HEK293 (cell line): ENCODE data around the gene CANT1.

Source experiments
- ATF2 ChIP-seq: fragments of 450-650 bp; formaldehyde crosslinking; IDR thresholded peaks from 2 replicates; pipeline ENCODE4 v1.5.1; 2016; ENCODE audit warnings: missing biosample characterization, missing genetic modification characterization, low read depth
- CTCF ChIP-seq: fragments of 450-650 bp; formaldehyde crosslinking; IDR thresholded peaks from 2 replicates; pipeline ENCODE4 v1.5.1; 2016; ENCODE audit warnings: missing biosample characterization, missing genetic modification characterization
- ELK4 ChIP-seq: IDR thresholded peaks from 2 replicates; pipeline ENCODE4 v1.6.1; 2011; ENCODE audit warnings: mild to moderate bottlenecking, low read depth, low read length, borderline replicate concordance
- FEZF1 ChIP-seq: fragments of 450-650 bp; formaldehyde crosslinking; IDR thresholded peaks from 2 replicates; pipeline ENCODE4 v1.5.1; 2016; ENCODE audit warnings: missing biosample characterization, missing genetic modification characterization
- GLI4 ChIP-seq: fragments of 450-650 bp; formaldehyde crosslinking; IDR thresholded peaks from 2 replicates; pipeline ENCODE4 v1.5.1; 2016; ENCODE audit warnings: missing biosample characterization, missing genetic modification characterization
- RBAK ChIP-seq: fragments of 450-650 bp; formaldehyde crosslinking; IDR thresholded peaks from 2 replicates; pipeline ENCODE4 v1.5.1; 2016; ENCODE audit warnings: missing biosample characterization, missing genetic modification characterization
- ZNF146 ChIP-seq: fragments of 450-650 bp; formaldehyde crosslinking; IDR thresholded peaks from 2 replicates; pipeline ENCODE4 v1.5.1; 2016; ENCODE audit warnings: missing biosample characterization, missing genetic modification characterization
- ZNF184 ChIP-seq: fragments of 450-650 bp; IDR thresholded peaks from 2 replicates; pipeline ENCODE4 v1.5.1; 2018; ENCODE audit warnings: missing biosample characterization, mild to moderate bottlenecking, missing genetic modification characterization
- ZNF23 ChIP-seq: fragments of 450-650 bp; formaldehyde crosslinking; IDR thresholded peaks from 2 replicates; pipeline ENCODE4 v1.5.1; 2016; ENCODE audit warnings: missing biosample characterization, missing genetic modification characterization, borderline replicate concordance
- ZNF266 ChIP-seq: fragments of 450-650 bp; formaldehyde crosslinking; IDR thresholded peaks from 2 replicates; pipeline ENCODE4 v1.5.1; 2016; ENCODE audit warnings: missing biosample characterization, missing genetic modification characterization, low read depth
- ZNF350 ChIP-seq: fragments of 450-650 bp; formaldehyde crosslinking; IDR thresholded peaks from 2 replicates; pipeline ENCODE4 v1.5.0; 2017; ENCODE audit warnings: missing biosample characterization, mild to moderate bottlenecking, missing genetic modification characterization
- ZNF391 ChIP-seq: fragments of 450-650 bp; formaldehyde crosslinking; IDR thresholded peaks from 2 replicates; pipeline ENCODE4 v1.5.1; 2016; ENCODE audit warnings: low read depth, missing biosample characterization, missing genetic modification characterization, borderline replicate concordance
- ZNF394 ChIP-seq: fragments of 450-650 bp; formaldehyde crosslinking; IDR thresholded peaks from 2 replicates; pipeline ENCODE4 v1.5.1; 2016; ENCODE audit warnings: missing biosample characterization, missing genetic modification characterization, mild to moderate bottlenecking, moderate library complexity, borderline replicate concordance
- ZNF423 ChIP-seq: fragments of 450-650 bp; formaldehyde crosslinking; IDR thresholded peaks from 2 replicates; pipeline ENCODE4 v1.5.1; 2016; ENCODE audit warnings: missing biosample characterization, missing genetic modification characterization
- ZNF449 ChIP-seq: fragments of 450-650 bp; formaldehyde crosslinking; IDR thresholded peaks from 2 replicates; pipeline ENCODE4 v1.5.1; 2017; ENCODE audit warnings: missing biosample characterization, mild to moderate bottlenecking, missing genetic modification characterization, moderate library complexity
- ZNF501 ChIP-seq: fragments of 450-650 bp; formaldehyde crosslinking; IDR thresholded peaks from 2 replicates; pipeline ENCODE4 v1.5.1; 2016; ENCODE audit warnings: missing biosample characterization, missing genetic modification characterization
- ZNF510 ChIP-seq: fragments of 450-650 bp; formaldehyde crosslinking; IDR thresholded peaks from 2 replicates; pipeline ENCODE4 v1.5.1; 2018; ENCODE audit warnings: mild to moderate bottlenecking, missing genetic modification characterization, missing biosample characterization; ENCODE audit not compliant: insufficient replicate concordance
- ZNF518A ChIP-seq: fragments of 450-650 bp; formaldehyde crosslinking; conservative IDR thresholded peaks from 2 replicates; pipeline ENCODE4 v1.5.1; 2016; ENCODE audit warnings: low read depth, missing biosample characterization, missing genetic modification characterization
- ZNF558 ChIP-seq: fragments of 450-650 bp; formaldehyde crosslinking; IDR thresholded peaks from 2 replicates; pipeline ENCODE4 v1.5.1; 2016; ENCODE audit warnings: missing biosample characterization, missing genetic modification characterization
- ZNF560 ChIP-seq: fragments of 450-650 bp; formaldehyde crosslinking; IDR thresholded peaks from 2 replicates; pipeline ENCODE4 v1.5.1; 2017; ENCODE audit warnings: missing biosample characterization, missing genetic modification characterization, borderline replicate concordance
- ZNF623 ChIP-seq: fragments of 450-650 bp; formaldehyde crosslinking; IDR thresholded peaks from 2 replicates; pipeline ENCODE4 v1.5.1; 2016; ENCODE audit warnings: missing biosample characterization, missing genetic modification characterization
- ZNF664 ChIP-seq: fragments of 450-650 bp; formaldehyde crosslinking; IDR thresholded peaks from 2 replicates; pipeline ENCODE4 v1.5.1; 2016; ENCODE audit warnings: missing biosample characterization, missing genetic modification characterization
- ZNF692 ChIP-seq: fragments of 450-650 bp; formaldehyde crosslinking; IDR thresholded peaks from 2 replicates; pipeline ENCODE4 v1.5.1; 2016; ENCODE audit warnings: missing biosample characterization, missing genetic modification characterization
- ZNF768 ChIP-seq: fragments of 450-650 bp; formaldehyde crosslinking; IDR thresholded peaks from 2 replicates; pipeline ENCODE4 v1.5.1; 2018; ENCODE audit warnings: missing biosample characterization, mild to moderate bottlenecking, missing genetic modification characterization
- ZNF777 ChIP-seq: fragments of 450-650 bp; formaldehyde crosslinking; IDR thresholded peaks from 2 replicates; pipeline ENCODE4 v1.5.1; 2017; ENCODE audit warnings: missing biosample characterization, missing genetic modification characterization, borderline replicate concordance
- ZNF785 ChIP-seq: fragments of 450-650 bp; formaldehyde crosslinking; IDR thresholded peaks from 2 replicates; pipeline ENCODE4 v1.5.1; 2016; ENCODE audit warnings: missing biosample characterization, missing genetic modification characterization
- ZSCAN30 ChIP-seq: fragments of 450-650 bp; IDR thresholded peaks from 2 replicates; pipeline ENCODE4 v1.5.1; 2018; ENCODE audit warnings: missing biosample characterization, mild to moderate bottlenecking, missing genetic modification characterization, moderate library complexity

CANT1 gene

GRCh38 chr17:79009397-79010303 lies at the start of gene CANT1 (continued):
- TF ChIP-seq ZNF350 (tag by site-specific recombination), result no peak
- no peak for TF ChIP-seq ZNF423
- no peak for TF ChIP-seq ELK4
- no peak for TF ChIP-seq ZNF777 (tag by site-specific recombination)
- no peak for TF ChIP-seq ZNF184 (tag by site-specific recombination)
- TF ChIP-seq ZNF501 (tag by site-specific recombination), result no peak
- TF ChIP-seq ZNF558, result no peak
- no peak for TF ChIP-seq ZNF560
- TF ChIP-seq ZSCAN30 (tag by site-specific recombination), result no peak
- no peak for TF ChIP-seq ZNF23 (tag by site-specific recombination)
- no peak for TF ChIP-seq ZNF391 (tag by site-specific recombination)
- TF ChIP-seq ZNF266 (tag by site-specific recombination), result no peak
- no peak for TF ChIP-seq ZNF394
- TF ChIP-seq RBAK, result no peak
- TF ChIP-seq ZNF664 (tag by site-specific recombination), result no peak
- TF ChIP-seq GLI4 (tag by site-specific recombination), result no peak
- 0 out of 2 replicates have a peak, but pooled peaks have one; percentile 41 for TF ChIP-seq ZNF518A (tag by site-specific recombination)
- no peak for TF ChIP-seq FEZF1
- peak; percentile 94 for TF ChIP-seq ZNF449 (tag by site-specific recombination)
- TF ChIP-seq ZNF623 (tag by site-specific recombination), result no peak
- peak; percentile 54; the same call in 1 of the 2 replicates for TF ChIP-seq ZNF692
- TF ChIP-seq ZNF785, result no peak
- TF ChIP-seq ZNF146 (tag by site-specific recombination), result no peak
- TF ChIP-seq ZNF510, result no peak
- no peak for TF ChIP-seq CTCF
- TF ChIP-seq ATF2 (tag by site-specific recombination), result no peak
- no peak for TF ChIP-seq ZNF768
